ENCODE results near the gene RGS13.

RGS13 gene

GRCh38 chr1:192608671-192609070 is 27.3 kb upstream of the RGS13 start:
- DNase-seq (ENCODE audit: low read depth in 1 of 2, low spot score in 1 of 2), result no peak
- Histone ChIP-seq H3K4me3 (replicated peaks; ENCODE audit: insufficient read depth, low read length) (no peak overlapping the region), H3K27me3 (ENCODE audit: insufficient read depth, poor library complexity, severe bottlenecking) (no peaks in the 10 kb centered on the region), H3K27ac (replicated peaks) (no peak overlapping the region)
- TF ChIP-seq CTCF (IDR thresholded peaks at IDR 0.05; ENCODE audit: insufficient read depth, low read length) (no peak), POLR2AphosphoS5 (IDR thresholded peaks at IDR 0.05; ENCODE audit: low read depth) (no peak), GABPA (IDR thresholded peaks at IDR 0.05; ENCODE audit: low read depth) (no peak), SPI1 (IDR thresholded peaks at IDR 0.05; ENCODE audit: borderline replicate concordance, low read depth) (no peak), REST (IDR thresholded peaks at IDR 0.05; ENCODE audit: insufficient replicate concordance, low read depth) (no peak)

GRCh38 chr1:192609110-192610079 is 26.6 kb upstream of the RGS13 start:
- Histone ChIP-seq H3K4me3 (replicated peaks; ENCODE audit: insufficient read depth, low read length) (no peak overlapping the region), H3K27ac (replicated peaks) (no peak overlapping the region), H3K27me3 (ENCODE audit: insufficient read depth, poor library complexity, severe bottlenecking) (no peaks in the 10 kb centered on the region)
- no peak for TF ChIP-seq CTCF (IDR thresholded peaks at IDR 0.05; ENCODE audit: insufficient read depth, low read length)
- peak; percentile 100 for TF ChIP-seq SPI1 (IDR thresholded peaks at IDR 0.05; ENCODE audit: borderline replicate concordance, low read depth)
- peak in 1 of 2 experiments; percentile 88 for DNase-seq (ENCODE audit: low read depth in 1 of 2, low spot score in 1 of 2)

GRCh38 chr1:192610112-192610889 is 25.6 kb upstream of the RGS13 start:
- no peak for TF ChIP-seq POLR2AphosphoS5 (IDR thresholded peaks at IDR 0.05; ENCODE audit: low read depth)
- no peak for TF ChIP-seq GABPA (IDR thresholded peaks at IDR 0.05; ENCODE audit: low read depth)
- no peak for TF ChIP-seq CTCF (IDR thresholded peaks at IDR 0.05; ENCODE audit: insufficient read depth, low read length)
- TF ChIP-seq REST (IDR thresholded peaks at IDR 0.05; ENCODE audit: insufficient replicate concordance, low read depth), result no peak
- TF ChIP-seq SPI1 (IDR thresholded peaks at IDR 0.05; ENCODE audit: borderline replicate concordance, low read depth), result no peak
- H3K27ac ChIP-seq (replicated peaks), result no peak overlapping the region
- no peak for DNase-seq (ENCODE audit: low read depth in 1 of 2, low spot score in 1 of 2)
- H3K27me3 ChIP-seq (ENCODE audit: insufficient read depth, poor library complexity, severe bottlenecking), result no peaks in the 10 kb centered on the region
- no peak overlapping the region for H3K4me3 ChIP-seq (replicated peaks; ENCODE audit: insufficient read depth, low read length)

Measured in HL-60 (cell line).